GM18907 (cell line): Measurements from ENCODE around the gene ADAMTS8.

Source experiments
- ATAC-seq: cut with Tn5 transposase; IDR thresholded peaks from one replicate; pipeline ENCODE4 v1.9.1; 2021; ENCODE audit warnings: mild to moderate bottlenecking, moderate library complexity; ENCODE audit not compliant: unreplicated experiment

The ADAMTS8 gene

DNA sequence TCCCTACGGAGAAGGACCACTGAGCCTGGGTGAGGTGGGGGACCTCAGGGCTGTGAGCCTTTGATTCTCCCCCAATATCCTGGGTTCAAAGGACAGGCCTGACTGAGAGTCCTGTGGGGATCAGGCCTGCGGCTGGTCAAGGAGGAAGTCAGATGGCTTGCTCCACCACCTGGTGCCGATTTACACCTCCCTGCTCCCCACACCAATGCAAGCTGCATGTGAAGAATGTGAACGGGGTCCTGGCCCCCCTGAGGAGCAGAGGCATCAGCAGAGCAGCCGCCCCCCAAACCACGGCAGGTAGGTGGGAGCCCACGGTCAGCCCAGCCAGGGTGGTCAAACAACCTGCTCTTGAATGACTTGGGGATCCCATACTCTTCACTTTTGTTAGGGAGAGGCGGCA is 6.7 kb downstream of the ADAMTS8 start:
- no peak for ATAC-seq

DNA sequence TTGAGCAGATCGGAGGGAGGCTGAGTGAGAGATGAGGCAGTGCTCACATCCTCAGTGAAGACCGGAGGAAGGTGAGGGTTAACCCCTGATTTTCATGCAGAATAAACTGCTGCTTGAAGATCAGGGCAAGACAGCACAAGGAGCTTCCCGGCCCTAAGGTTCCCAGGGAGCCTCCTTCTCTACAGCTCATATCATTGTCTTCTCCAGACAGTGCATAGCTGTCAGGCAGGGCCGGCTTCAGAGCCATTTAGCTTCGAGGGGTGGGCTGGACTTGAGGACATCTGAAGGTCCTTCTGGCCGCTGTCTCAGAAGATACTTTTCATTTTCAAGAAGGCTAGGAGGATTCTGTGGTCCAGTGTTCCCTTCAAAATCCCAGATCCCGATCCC is 7.2 kb downstream of the ADAMTS8 start:
- ATAC-seq, result no peak

- no peak for ATAC-seq
These were observed 7.8 kb downstream of the ADAMTS8 start for GRCh38 chr11:130420478-130421198.

GRCh38 chr11:130418756-130419155 is 9.7 kb downstream of the ADAMTS8 start:
- ATAC-seq, result no peak

DNA sequence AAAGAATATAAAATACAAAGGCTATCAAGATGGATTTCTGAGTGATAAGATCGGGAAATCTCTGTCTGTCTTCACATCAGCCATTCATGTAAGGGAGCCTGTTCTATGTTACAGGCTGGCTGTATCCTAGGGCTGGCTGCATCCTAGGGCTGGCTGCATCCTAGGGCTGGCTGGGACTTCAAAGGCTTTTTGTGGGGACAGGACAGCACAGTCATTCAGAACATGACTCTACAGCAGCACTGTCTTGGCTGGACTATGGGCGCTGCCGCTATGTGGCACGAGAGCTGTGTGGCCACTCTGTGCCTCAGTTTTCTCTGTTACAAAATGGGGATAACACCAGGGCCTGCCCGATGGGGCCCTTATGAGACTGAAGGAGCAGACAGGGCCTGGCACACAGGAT is 10.2 kb downstream of the ADAMTS8 start:
- no peak for ATAC-seq

DNA sequence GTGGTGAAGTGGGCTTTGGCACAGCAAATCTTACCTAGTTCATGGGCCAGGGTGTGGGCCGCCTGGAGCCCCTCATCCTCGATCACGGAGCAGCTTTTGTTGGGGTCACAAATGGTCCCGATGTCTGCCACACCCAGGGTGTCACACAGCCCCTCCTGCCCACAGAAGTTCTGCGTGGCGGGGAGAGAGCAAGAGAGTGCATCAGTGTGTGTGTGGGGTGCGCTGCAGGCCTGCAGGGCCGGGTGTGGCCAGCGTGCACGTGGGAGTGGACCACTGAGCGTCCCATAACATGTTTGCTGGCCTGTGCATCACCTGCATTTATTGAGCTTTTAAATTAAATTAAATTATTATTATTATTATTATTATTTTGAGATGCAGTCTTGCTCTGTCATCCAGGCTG is 11.5 kb downstream of the ADAMTS8 start:
- no peak for ATAC-seq

- ATAC-seq, result no peak
These were observed 11.9 kb downstream of the ADAMTS8 start for GRCh38 chr11:130416530-130416882.

DNA sequence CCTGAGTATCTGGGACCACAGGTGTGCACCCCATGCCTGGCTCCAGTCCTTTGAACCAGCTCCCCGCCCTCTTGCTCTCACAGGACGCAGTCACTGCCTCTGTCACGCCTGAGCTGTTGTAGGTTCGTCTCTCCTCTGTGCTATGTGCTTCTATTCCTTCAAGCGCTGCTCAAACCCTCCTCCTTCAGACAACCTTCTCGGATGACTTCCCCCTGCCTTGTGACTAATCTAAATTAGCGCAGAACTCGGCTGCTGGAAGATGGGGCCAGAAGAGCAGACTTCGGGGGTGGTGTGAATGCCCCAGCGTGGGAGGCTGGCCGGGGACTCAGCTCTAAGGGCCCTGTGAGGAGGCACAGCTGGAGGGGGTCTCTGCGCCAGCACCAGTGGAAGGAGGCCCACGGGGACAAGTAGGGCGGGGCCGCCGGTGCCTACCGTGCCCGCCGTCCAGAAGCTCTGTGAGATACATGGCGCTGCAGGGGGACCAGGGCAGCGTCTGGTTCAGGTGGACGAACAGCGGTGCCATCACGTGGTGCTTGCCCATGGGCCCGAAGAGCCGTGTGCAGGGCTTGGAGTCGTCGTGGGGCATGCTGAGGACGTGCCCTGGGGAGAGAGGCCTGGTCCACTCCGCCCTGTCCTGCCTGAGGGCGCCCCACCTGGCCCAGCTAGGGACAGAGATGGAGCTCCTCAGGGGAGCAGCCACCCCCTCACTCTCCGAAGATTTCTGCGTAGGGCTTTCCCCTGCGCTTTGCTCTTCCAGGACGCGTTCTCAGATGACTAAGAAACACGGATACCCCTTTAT is 12.5 kb downstream of the ADAMTS8 start:
- ATAC-seq, result no peak

DNA sequence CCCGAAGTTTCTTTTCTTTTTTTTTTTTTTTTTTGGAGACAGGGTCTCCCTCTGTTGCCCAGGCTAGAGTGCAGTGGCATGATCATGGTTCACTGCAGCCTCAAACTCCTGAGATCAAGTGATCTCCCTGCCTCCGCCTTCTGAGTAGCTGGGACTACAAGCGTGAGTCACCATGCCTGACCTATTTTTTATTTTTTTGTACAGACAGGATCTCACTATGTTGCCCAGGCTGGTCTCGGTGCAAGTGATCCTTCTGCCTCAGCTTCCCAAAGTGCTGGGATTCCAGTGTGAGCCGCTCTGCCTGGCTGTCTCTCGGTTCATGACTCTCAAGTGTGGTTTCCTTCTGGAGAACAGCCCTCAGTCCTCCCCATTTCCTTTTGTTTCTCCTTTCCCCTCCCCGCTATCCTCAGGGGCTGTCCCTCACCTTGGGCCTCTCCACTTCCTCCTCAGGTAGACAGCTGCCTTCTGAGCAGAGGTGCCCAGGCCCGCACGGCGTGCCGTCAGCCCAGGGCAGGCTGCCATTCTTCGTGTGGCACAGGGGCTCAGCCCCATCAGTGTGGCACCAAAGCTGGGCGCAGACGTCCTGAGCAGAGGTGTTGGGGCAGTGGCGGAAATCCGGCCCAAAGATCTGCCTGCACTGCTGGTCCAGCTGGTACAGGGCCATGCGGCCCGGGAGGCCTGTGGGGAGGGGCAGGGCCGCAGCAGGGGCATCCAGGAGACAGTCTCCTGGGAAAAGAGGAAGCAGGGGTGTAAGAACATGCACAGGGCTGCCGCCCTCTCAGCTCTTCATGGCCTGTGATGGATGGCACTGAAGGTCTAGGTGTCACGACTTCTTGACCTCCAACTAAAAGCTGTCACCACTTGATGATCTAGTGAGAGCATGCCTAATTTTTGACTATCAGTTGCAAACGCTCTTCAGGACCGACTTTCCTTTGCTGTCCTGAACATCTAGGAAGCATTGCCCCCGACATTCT is 14.0 kb downstream of the ADAMTS8 start:
- ATAC-seq, result no peak

GRCh38 chr11:130413405-130414106 is 14.9 kb downstream of the ADAMTS8 start:
- ATAC-seq, result no peak

DNA sequence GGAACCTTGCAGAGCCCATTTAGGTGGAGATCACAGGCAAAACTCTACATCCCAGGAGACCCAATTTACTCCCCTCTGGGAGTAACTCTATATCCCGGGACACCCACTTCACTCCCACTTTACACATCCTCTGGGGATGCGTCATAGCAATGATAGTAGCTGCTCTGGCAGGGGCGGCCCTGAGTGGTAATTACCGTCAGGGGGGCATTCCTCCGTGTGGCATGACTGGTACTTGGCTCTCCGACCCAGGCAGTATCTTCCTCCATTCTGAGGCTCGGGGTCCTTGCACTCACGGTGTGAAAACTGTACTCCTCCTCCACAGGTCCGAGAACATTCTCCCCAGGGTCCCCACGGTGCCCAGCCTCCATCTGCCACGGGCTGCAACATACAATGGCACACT is 17.2 kb downstream of the ADAMTS8 start:
- ATAC-seq, result no peak

GRCh38 chr11:130409594-130410388 is 18.6 kb downstream of the ADAMTS8 start:
- no peak for ATAC-seq

GRCh38 chr11:130408901-130409300 is 19.5 kb downstream of the ADAMTS8 start:
- no peak for ATAC-seq

DNA sequence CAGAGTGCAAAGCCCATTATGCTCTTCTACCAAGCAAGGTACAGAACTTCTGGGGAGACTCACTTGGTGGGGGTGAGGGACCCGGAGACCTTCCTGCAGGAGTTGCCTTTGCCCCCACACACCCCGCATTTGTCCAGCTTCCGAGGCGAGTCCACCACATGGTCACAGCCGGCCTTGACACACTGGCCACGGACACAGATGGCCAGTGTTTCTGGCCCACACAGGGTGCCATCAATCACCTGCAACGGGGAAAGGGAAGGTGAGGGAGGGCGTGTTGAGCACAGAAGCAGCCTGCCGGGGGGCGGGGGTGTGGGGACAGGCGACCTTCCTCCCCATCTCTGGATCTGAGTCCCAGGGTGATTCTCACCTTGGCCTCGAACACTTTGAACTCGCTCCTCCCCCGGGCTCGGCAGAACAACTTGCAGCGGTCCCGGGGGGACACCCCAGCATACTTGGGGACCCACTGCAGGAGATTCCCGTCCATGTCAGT is 20.0 kb downstream of the ADAMTS8 start:
- no peak for ATAC-seq

DNA sequence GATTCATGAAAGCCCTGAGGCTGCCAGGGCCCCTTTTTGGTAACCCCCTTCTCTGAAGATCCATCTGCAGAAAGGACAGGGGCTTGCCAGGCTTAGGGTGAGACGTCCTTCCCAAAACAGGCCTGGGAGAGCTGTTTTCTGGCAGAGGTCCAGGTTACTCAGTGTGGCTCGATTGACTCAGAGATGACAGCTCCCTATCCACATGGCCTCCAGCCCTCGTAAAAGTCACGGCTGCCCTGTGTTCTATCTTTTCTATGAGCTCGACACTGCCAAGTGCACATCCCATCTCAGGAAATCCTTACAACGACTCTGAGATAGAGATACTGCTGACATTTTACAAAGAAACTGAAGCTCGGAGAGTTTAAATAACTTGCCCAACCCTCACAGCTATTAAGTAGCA is 20.4 kb downstream of the ADAMTS8 start:
- ATAC-seq, result no peak

- ATAC-seq, result no peak
These were observed 23.0 kb downstream of the ADAMTS8 start for GRCh38 chr11:130405428-130405827.

DNA sequence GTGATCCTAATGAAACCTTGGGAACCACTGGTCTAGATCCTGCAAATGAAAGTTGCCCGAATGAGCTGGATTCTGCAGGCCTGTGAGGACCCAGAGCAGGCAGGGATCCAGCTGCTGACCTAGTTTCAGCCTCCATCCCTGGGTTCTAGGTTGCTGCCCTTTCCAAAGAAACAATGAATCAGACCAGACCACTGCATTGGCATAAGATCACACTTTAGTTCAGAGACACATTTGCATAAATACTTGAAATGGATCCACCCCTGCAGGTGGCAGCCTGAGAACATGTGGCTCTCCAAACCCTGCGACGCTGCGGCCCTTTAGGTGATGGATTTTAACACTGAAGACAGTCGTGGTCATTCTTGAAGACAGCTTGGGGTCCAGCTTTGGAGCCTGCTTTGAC is 23.7 kb downstream of the ADAMTS8 start:
- ATAC-seq, result no peak

- ATAC-seq, result no peak
These were observed 24.4 kb downstream of the ADAMTS8 start for GRCh38 chr11:130403967-130404366.

GRCh38 chr11:130403271-130403804 is 25.1 kb downstream of the ADAMTS8 start:
- no peak for ATAC-seq

DNA sequence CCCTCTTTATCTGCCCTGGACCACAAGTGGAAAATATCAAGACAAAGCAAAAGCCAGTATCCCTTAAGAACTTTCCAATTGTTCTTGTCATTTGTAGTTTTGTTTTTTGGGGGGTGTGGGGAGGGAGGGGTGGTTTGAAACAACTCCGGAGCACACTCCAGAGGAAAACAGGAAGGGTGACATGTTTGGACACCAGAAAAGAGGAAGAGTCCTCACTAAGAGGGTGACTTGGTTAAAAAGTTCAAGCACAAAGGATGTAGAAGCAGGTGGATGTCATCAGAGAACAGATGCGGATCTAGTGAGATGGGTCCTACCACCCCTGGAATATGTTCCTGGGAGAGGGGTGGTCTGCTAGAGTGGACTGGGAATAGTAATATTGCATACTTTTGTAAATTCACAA is 25.8 kb downstream of the ADAMTS8 start:
- ATAC-seq, result no peak
